D721Med (cell line): ENCODE data around the gene MRPS33.

Experiments used
- DNase-seq: peaks from one replicate; pipeline ENCODE4 v3.0.0; 2011; ENCODE audit warnings: low spot score; ENCODE audit not compliant: insufficient read length
- FAIRE-seq: peaks from 2 replicates; lab custom pipeline; 2011; peaks lifted over from hg19 to GRCh38; lab: Jason Lieb, UNC
- TF ChIP-seq, protein P1 (sequence below): IDR thresholded peaks from 2 replicates; pipeline ENCODE4 v1.5.1; 2012; ENCODE audit warnings: mild to moderate bottlenecking, control low read depth; ENCODE audit not compliant: insufficient read depth; ENCODE audit errors: missing control alignments

The MRPS33 gene

DNA sequence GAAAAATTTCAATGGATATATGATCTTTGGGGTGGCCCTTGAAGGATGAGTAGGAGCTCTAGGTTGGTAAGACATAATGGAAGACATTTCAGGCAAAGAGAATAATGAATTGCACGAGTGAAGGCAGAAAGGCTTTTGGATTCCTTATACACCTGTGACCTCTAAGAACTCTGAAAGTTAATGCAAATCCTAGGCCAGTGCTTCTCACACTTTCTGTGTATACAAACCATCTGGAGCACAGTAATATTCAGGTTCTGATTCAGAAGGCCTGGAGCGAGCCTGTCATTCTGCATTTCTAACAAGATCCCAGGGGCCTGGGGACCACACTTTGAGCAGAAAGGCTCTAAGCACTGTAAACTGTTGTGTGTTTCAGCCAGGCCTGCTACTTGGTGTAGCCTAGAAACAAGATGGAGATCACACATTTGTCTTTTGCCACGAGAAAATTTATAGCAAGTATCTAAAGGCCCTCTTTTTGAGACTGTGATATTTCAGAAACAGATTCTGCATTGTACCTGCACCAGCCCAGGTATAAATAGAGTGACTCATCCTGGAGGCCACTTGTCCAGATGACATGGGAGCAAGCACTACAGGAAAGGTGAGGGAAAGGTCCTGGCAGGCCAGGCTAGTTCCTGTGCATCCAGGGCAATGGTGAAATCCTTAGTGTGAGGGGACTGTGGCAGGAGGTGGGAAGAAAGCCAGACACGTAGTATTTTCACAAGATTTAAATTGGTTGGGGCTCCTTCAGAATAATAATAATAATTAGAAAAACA, 24.4 kb downstream of the MRPS33 start:
- TF ChIP-seq, protein P1, sequence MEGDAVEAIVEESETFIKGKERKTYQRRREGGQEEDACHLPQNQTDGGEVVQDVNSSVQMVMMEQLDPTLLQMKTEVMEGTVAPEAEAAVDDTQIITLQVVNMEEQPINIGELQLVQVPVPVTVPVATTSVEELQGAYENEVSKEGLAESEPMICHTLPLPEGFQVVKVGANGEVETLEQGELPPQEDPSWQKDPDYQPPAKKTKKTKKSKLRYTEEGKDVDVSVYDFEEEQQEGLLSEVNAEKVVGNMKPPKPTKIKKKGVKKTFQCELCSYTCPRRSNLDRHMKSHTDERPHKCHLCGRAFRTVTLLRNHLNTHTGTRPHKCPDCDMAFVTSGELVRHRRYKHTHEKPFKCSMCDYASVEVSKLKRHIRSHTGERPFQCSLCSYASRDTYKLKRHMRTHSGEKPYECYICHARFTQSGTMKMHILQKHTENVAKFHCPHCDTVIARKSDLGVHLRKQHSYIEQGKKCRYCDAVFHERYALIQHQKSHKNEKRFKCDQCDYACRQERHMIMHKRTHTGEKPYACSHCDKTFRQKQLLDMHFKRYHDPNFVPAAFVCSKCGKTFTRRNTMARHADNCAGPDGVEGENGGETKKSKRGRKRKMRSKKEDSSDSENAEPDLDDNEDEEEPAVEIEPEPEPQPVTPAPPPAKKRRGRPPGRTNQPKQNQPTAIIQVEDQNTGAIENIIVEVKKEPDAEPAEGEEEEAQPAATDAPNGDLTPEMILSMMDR: no peak
- DNase-seq (no peak), FAIRE-seq (no peak)

DNA sequence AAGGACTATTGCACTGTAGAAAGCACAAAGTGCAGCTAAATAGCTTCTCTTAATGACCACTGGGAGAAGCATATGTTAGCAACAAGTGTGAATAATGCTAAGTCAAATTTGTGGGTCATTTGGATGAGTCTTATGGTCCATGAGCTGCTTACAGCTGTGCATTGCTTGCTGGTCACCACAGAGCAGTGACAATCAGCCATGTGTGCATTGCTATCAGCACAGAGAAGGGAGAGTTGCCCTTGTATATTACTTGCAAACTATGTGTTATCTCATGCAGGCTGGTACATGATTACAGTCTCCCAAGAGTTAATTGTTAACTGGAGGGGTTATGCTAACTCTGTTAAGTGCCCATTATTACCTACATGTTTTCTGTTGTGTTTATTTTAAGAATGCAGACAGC, 25.7 kb downstream of the MRPS33 start:
- DNase-seq: no peak
- FAIRE-seq: no peak
- TF ChIP-seq, protein P1: no peak

DNA sequence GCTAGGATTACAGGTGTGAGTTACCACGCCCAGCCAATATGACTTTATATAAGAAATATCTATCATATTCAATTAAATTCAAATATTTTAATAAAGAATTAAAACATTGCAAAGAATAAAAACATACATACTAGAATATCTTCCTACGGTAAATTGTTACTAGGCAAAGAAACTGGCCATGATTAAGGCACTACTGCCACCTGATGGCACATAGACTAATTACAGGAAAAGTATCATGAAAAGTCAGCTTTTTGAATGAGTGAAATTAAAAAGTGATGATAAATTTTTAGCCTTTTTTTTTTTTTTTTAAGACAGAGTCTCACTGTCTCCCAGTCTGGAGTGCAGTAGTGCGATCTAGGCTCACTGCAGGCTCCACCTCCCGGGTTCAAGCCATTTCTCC, 30.9 kb downstream of the MRPS33 start:
- no peak for FAIRE-seq
- TF ChIP-seq, protein P1: peak; percentile 46
- DNase-seq: no peak

DNA sequence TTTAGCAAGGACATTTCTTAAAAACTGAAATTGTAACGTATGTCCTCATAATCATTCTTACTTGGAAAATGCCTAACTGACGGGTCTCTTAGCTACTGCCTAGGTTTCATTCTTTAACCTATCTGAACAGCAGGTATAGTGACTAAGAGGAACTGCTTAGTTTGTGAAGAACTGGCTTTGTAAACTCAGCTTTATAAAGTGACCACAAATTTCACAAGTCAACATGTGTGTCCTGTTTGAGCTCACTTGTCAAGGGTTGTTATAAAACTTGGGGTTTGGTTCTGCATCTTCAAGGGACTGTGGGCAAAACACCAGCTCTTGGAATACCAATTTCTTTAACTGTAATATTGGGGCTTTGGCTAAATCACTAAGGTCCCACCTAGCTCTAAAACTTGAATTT, 32.2 kb downstream of the MRPS33 start:
- TF ChIP-seq, protein P1: no peak
- no peak for FAIRE-seq
- no peak for DNase-seq

DNA sequence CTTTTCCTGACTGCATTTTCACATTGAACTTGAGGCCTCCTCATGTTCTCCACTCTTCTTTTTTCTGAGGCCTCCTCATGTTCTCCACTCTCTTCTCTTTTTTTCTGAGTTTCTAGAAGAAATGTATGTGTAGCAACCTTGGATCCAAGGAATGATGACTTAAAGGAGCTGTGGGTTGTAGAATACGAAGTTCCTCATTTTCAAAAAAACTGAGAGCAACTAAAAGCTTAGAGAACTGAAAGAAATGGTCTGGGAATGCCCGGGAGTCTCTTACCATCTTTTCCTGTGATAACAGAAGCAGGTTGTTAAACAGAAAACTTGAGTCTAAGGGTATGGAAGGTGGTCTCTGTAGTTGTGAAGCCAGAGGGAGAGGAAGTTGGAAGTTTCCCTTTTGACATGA, 32.8 kb downstream of the MRPS33 start:
- no peak for FAIRE-seq
- DNase-seq: no peak
- TF ChIP-seq, protein P1: no peak

DNA sequence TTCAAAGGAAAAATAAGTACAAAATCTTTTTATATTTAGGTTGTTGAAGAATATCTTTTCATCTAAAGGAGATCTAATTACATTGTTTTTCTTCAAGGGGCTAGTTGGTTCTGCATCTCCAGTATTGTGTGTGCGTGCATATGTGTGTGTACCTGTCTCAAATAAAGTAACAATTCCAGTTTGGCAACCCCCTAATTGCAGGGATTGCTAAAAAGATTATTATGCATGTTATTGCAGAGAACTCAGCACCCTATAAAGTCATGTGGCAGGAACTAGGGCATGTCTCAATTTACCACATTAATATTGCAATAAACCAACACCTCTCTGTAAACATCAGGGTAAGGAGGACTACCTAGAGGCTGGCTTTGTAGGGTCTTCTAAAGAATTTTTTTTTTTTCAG, 37.0 kb downstream of the MRPS33 start:
- no peak for DNase-seq
- TF ChIP-seq, protein P1: no peak
- no peak for FAIRE-seq
